Measurements from ENCODE around the gene ZNHIT2.

ZNHIT2 gene

GRCh38 chr11:65128182-65129145, 11.0 kb upstream of the ZNHIT2 start:
- no peaks in the 10 kb centered on the region for H3K4me1 ChIP-seq
- no peak overlapping the region for H3K4me3 ChIP-seq (ENCODE audit: low read depth, low read length)
- no peaks in the 10 kb centered on the region for H3K27me3 ChIP-seq
- TF ChIP-seq CTCF (IDR thresholded peaks at IDR 0.05; ENCODE audit: low read depth, low read length), result no peak
- H3K36me3 ChIP-seq, result peaks cover 9% of the 10 kb centered on the region; the same call in 1 of the 2 replicates
- H3K9me3 ChIP-seq, result no peaks in the 10 kb centered on the region
- DNase-seq, result no peak

GRCh38 chr11:65127473-65128181, 10.1 kb upstream of the ZNHIT2 start:
- no peak overlapping the region for H3K4me3 ChIP-seq (ENCODE audit: low read depth, low read length)
- no peaks in the 10 kb centered on the region for H3K27me3 ChIP-seq
- no peaks in the 10 kb centered on the region for H3K4me1 ChIP-seq
- TF ChIP-seq CTCF (IDR thresholded peaks at IDR 0.05; ENCODE audit: low read depth, low read length), result no peak
- H3K9me3 ChIP-seq, result no peaks in the 10 kb centered on the region
- peaks cover 9% of the 10 kb centered on the region; the same call in 1 of the 2 replicates for H3K36me3 ChIP-seq
- DNase-seq, result no peak

GRCh38 chr11:65126624-65127274, 9.2 kb upstream of the ZNHIT2 start:
- TF ChIP-seq CTCF (IDR thresholded peaks at IDR 0.05; ENCODE audit: low read depth, low read length), result no peak
- Histone ChIP-seq H3K9me3 (no peaks in the 10 kb centered on the region), H3K4me1 (no peaks in the 10 kb centered on the region), H3K36me3 (peaks cover 9% of the 10 kb centered on the region; the same call in 1 of the 2 replicates), H3K27me3 (no peaks in the 10 kb centered on the region), H3K4me3 (ENCODE audit: low read depth, low read length) (no peak overlapping the region)
- no peak for DNase-seq

GRCh38 chr11:65125197-65126056, 7.9 kb upstream of the ZNHIT2 start:
- Histone ChIP-seq H3K36me3 (peaks cover 7% of the 10 kb centered on the region), H3K9me3 (no peaks in the 10 kb centered on the region), H3K4me1 (no peaks in the 10 kb centered on the region), H3K27me3 (no peaks in the 10 kb centered on the region), H3K4me3 (ENCODE audit: low read depth, low read length) (no peak overlapping the region)
- no peak for DNase-seq
- TF ChIP-seq CTCF (IDR thresholded peaks at IDR 0.05; ENCODE audit: low read depth, low read length), result no peak

GRCh38 chr11:65124480-65125196, 7.1 kb upstream of the ZNHIT2 start:
- no peaks in the 10 kb centered on the region for H3K4me1 ChIP-seq
- H3K36me3 ChIP-seq, result peaks cover 10% of the 10 kb centered on the region
- no peak for TF ChIP-seq CTCF (IDR thresholded peaks at IDR 0.05; ENCODE audit: low read depth, low read length)
- no peaks in the 10 kb centered on the region for H3K9me3 ChIP-seq
- H3K4me3 ChIP-seq (ENCODE audit: low read depth, low read length), result no peak overlapping the region
- H3K27me3 ChIP-seq, result no peaks in the 10 kb centered on the region
- no peak for DNase-seq

Measured in BE2C (cell line).